ENCODE measurements around the gene MBTPS1.

GRCh38 chr16:84141143-84141670 is 24.5 kb upstream of the MBTPS1 start:
- TF ChIP-seq, protein P1, sequence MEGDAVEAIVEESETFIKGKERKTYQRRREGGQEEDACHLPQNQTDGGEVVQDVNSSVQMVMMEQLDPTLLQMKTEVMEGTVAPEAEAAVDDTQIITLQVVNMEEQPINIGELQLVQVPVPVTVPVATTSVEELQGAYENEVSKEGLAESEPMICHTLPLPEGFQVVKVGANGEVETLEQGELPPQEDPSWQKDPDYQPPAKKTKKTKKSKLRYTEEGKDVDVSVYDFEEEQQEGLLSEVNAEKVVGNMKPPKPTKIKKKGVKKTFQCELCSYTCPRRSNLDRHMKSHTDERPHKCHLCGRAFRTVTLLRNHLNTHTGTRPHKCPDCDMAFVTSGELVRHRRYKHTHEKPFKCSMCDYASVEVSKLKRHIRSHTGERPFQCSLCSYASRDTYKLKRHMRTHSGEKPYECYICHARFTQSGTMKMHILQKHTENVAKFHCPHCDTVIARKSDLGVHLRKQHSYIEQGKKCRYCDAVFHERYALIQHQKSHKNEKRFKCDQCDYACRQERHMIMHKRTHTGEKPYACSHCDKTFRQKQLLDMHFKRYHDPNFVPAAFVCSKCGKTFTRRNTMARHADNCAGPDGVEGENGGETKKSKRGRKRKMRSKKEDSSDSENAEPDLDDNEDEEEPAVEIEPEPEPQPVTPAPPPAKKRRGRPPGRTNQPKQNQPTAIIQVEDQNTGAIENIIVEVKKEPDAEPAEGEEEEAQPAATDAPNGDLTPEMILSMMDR (IDR thresholded peaks at IDR 0.05; ENCODE audit: low read depth, low read length, missing input control), result no peak
- TF ChIP-seq RAD21 (IDR thresholded peaks at IDR 0.05) (no peak), SP1 (IDR thresholded peaks at IDR 0.05) (no peak), JUND (IDR thresholded peaks at IDR 0.05) (no peak), TAF1 (conservative IDR thresholded peaks at IDR 0.05) (no peak), YY1 (IDR thresholded peaks at IDR 0.05) (no peak), MAX (IDR thresholded peaks at IDR 0.05) (no peak), FOXA1 (IDR thresholded peaks at IDR 0.05) (no peak), GABPA (IDR thresholded peaks at IDR 0.05 in 1 of 2, conservative IDR thresholded peaks at IDR 0.05 in 1 of 2) (no peak), EGR1 (IDR thresholded peaks at IDR 0.05; ENCODE audit: low read depth in 2 of 2) (no peak)
- TF ChIP-seq, protein P2, sequence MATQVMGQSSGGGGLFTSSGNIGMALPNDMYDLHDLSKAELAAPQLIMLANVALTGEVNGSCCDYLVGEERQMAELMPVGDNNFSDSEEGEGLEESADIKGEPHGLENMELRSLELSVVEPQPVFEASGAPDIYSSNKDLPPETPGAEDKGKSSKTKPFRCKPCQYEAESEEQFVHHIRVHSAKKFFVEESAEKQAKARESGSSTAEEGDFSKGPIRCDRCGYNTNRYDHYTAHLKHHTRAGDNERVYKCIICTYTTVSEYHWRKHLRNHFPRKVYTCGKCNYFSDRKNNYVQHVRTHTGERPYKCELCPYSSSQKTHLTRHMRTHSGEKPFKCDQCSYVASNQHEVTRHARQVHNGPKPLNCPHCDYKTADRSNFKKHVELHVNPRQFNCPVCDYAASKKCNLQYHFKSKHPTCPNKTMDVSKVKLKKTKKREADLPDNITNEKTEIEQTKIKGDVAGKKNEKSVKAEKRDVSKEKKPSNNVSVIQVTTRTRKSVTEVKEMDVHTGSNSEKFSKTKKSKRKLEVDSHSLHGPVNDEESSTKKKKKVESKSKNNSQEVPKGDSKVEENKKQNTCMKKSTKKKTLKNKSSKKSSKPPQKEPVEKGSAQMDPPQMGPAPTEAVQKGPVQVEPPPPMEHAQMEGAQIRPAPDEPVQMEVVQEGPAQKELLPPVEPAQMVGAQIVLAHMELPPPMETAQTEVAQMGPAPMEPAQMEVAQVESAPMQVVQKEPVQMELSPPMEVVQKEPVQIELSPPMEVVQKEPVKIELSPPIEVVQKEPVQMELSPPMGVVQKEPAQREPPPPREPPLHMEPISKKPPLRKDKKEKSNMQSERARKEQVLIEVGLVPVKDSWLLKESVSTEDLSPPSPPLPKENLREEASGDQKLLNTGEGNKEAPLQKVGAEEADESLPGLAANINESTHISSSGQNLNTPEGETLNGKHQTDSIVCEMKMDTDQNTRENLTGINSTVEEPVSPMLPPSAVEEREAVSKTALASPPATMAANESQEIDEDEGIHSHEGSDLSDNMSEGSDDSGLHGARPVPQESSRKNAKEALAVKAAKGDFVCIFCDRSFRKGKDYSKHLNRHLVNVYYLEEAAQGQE (IDR thresholded peaks at IDR 0.05), result no peak

Measured in liver (tissue), 3 donors.